Liver (tissue), 9 donors: Measurements from ENCODE around the gene ZNF524. TPM values are rescaled to one million over a fixed set of nuclear protein-coding genes. Genes with fewer than 3 reads are reported as not detected.

Source experiments
- DNase-seq: peaks from one replicate; pipeline ENCODE4 v3.0.0-alpha.2; 2017; ENCODE audit warnings: low spot score
- H3K27ac ChIP-seq, 2 donors: one replicate each; pipeline ENCODE4 v1.7.0; 2013; ENCODE audit warnings: inconsistent platforms in 2 of 2, low read length in 2 of 2, control low read depth in 1 of 2, low read depth in 1 of 2, mild to moderate bottlenecking in 1 of 2
- H3K27me3 ChIP-seq, 4 donors: one replicate each; pipeline versions ENCODE4 v1.6.1 to v1.7.0; 2013; ENCODE audit warnings: low read length in 3 of 4, inconsistent platforms in 1 of 4, mild to moderate bottlenecking in 1 of 4, moderate library complexity in 1 of 4; ENCODE audit not compliant: control insufficient read depth in 4 of 4, insufficient read depth in 4 of 4
- H3K36me3 ChIP-seq, 4 donors: one replicate each; pipeline versions ENCODE4 v1.6.1 to v1.7.0; 2013; ENCODE audit warnings: low read length in 3 of 4, mild to moderate bottlenecking in 3 of 4, low read depth in 1 of 4, moderate library complexity in 1 of 4; ENCODE audit not compliant: control insufficient read depth in 4 of 4, insufficient read depth in 3 of 4
- H3K4me1 ChIP-seq, 4 donors: one replicate each; pipeline versions ENCODE4 v1.6.1 to v1.7.0; 2013; ENCODE audit warnings: low read length in 3 of 4, mild to moderate bottlenecking in 3 of 4, moderate library complexity in 1 of 4; ENCODE audit not compliant: control insufficient read depth in 4 of 4, insufficient read depth in 4 of 4
- H3K4me3 ChIP-seq, 3 donors: one replicate each; pipeline versions ENCODE4 v1.6.1 to v1.7.0; 2013; ENCODE audit warnings: low read length in 3 of 3, control low read depth in 1 of 3, low read depth in 1 of 3, mild to moderate bottlenecking in 1 of 3
- H3K9ac ChIP-seq, 2 donors: one replicate each; pipeline ENCODE4 v1.7.0; 2013; ENCODE audit warnings: low read length in 2 of 2, mild to moderate bottlenecking in 2 of 2, moderate library complexity in 2 of 2, control low read depth in 1 of 2, low read depth in 1 of 2
- H3K9me3 ChIP-seq, 4 donors: one replicate each; pipeline versions ENCODE4 v1.6.1 to v1.7.0; 2013; ENCODE audit warnings: low read length in 3 of 4; ENCODE audit not compliant: control insufficient read depth in 4 of 4
- ATF3 ChIP-seq: IDR thresholded peaks from 2 replicates; pipeline ENCODE4 v1.6.1; 2016; ENCODE audit warnings: antibody characterized with exemption
- EGR1 ChIP-seq, 2 donors: IDR thresholded peaks; 2 replicates each; pipeline ENCODE4 v1.6.1; 2016 to 2018; ENCODE audit warnings: antibody characterized with exemption in 2 of 2, low read depth in 2 of 2
- GABPA ChIP-seq, 2 donors: IDR thresholded peaks in 1 of 2; conservative IDR thresholded peaks in 1 of 2; 2 replicates each; pipeline ENCODE4 v1.6.1; 2016; ENCODE audit warnings: antibody characterized with exemption in 2 of 2, mild to moderate bottlenecking in 1 of 2, moderate library complexity in 1 of 2
- HNF4A ChIP-seq, 2 donors: conservative IDR thresholded peaks; 2 replicates each; pipeline ENCODE4 v1.6.1; 2016; ENCODE audit warnings: antibody characterized with exemption in 2 of 2, mild to moderate bottlenecking in 2 of 2
- NR2F2 ChIP-seq: IDR thresholded peaks from 2 replicates; pipeline ENCODE4 v1.6.1; 2016; ENCODE audit warnings: antibody characterized with exemption
- RXRA ChIP-seq, 2 donors: IDR thresholded peaks; 2 replicates each; pipeline ENCODE4 v1.6.1; 2017 to 2018; ENCODE audit warnings: antibody characterized with exemption in 2 of 2, mild to moderate bottlenecking in 1 of 2
- SP1 ChIP-seq: IDR thresholded peaks from 2 replicates; pipeline ENCODE4 v1.6.1; 2018; ENCODE audit warnings: antibody characterized with exemption, mild to moderate bottlenecking
- YY1 ChIP-seq: IDR thresholded peaks from 2 replicates; pipeline ENCODE4 v1.6.1; 2016; ENCODE audit warnings: antibody characterized with exemption, mild to moderate bottlenecking
- ZBTB33 ChIP-seq: IDR thresholded peaks from 2 replicates; pipeline ENCODE4 v1.6.1; 2016; ENCODE audit warnings: antibody characterized with exemption
- WGBS: extraction: QIAGEN DNeasy Blood & Tissue Kit; methylation state at CpG from one replicate; pipeline ENCODE4 v1.1.7; 2013; 5-methylcytosine and 5-hydroxymethylcytosine counted together
- polyA plus RNA-seq, 2 donors: library from polyadenylated mRNA; stranded (reverse) in 1 of 2; unstranded in 1 of 2; fragments of 200-250 nt in 1 of 2; fragments of >200 nt in 1 of 2; fragmentation: Nextera tagmentation in 1 of 2; extraction: Ambion mirVana in 1 of 2; gene quantifications; one replicate each; pipeline versions ENCODE4 v1.2.1 to v1.2.3, GENCODE V29; 2013 to 2015
- total RNA-seq, 2 donors: library from RNA; depleted of rRNA; stranded (reverse); fragments of >200 nt; gene quantifications; one replicate each; pipeline ENCODE4 v1.2.3, GENCODE V29; 2014
- TF ChIP-seq, protein P1 (sequence below): fragments of 150-350 bp; IDR thresholded peaks from 2 replicates; pipeline ENCODE4 v1.5.1; 2017; ENCODE audit warnings: improper control_type of control experiment, low read depth, low read length; ENCODE audit not compliant: missing input control
- TF ChIP-seq, protein P2 (sequence below): IDR thresholded peaks from 2 replicates; pipeline ENCODE4 v1.6.1; 2016; ENCODE audit warnings: antibody characterized with exemption
- donor health status: healthy.
- donor health status: healthy.
- donor health status: healthy.
- donor health status: healthy.
- donor health status: healthy.

ZNF524 gene
- total and polyA plus RNA-seq, 4 donors: 6.7 to 12.3 (median 10.2) TPM

DNA sequence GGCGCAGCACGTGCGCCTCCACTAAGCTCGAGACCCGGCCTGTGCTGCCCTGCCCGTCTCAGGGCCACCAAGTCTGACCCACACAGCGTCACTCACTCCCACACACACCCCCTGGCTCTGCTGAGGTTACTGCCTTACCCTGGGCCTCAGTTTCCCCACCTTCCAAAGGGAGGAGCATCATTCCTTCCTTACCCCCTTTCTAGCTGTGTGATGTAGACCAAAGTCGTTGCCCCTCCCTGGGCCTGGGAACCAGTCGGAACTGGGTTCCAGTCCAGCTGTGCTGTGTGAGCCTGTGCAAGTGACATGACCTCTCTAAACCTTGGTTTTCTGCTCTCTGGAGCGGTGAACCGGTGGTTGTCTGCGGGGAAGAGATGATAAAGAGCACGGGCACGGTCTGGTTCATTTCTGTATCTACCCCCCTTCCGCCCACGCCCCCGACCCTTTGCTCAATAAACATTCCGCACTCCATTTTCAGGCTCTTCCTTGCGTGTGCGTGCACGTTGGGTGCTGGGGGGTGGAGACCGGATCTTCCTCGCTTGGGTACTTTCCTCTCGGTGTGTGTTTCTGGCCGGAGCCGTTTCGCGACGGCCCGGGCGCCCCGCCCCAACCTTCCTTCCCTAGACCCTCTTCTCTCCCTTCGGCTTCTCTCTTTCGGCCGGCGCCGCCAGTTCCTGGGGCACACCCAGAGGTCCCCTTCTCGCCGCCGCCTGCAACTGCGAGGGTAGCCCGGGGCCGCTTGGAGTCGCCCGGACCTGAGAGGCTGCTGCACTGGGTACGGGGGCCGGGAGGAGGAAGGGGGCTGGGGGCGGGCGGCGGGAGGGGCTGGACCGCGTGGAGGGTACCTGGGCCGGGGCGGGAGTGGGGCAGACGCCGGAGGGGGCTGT, 43.2 kb downstream of the ZNF524 start, which contains the start of gene ZNF581:
Gene ZNF581 (plus strand): TSS at position 647 of the 884 bp plus-strand sequence. CDS start 923 bp downstream, outside the sequence.
- H3K9me3 ChIP-seq: no peaks in the 10 kb centered on the region
- peaks cover 0 to 9% (median under 1%) of the 10 kb centered on the region in 4 donors for H3K36me3 ChIP-seq
- peak in 1 of 2 donors; percentile 56 for TF ChIP-seq EGR1 (IDR thresholded peaks at IDR 0.05; ENCODE audit: low read depth in 2 of 2)
- TF ChIP-seq ZBTB33: no peak
- TF ChIP-seq HNF4A (conservative IDR thresholded peaks at IDR 0.05): peak in 1 of 2 donors; percentile 6
- peak; percentile 75 to 89 for TF ChIP-seq GABPA (IDR thresholded peaks at IDR 0.05 in 1 of 2, conservative IDR thresholded peaks at IDR 0.05 in 1 of 2)
- TF ChIP-seq YY1: peak; percentile 51
- peak; percentile 15 for TF ChIP-seq SP1
- peaks cover 20 to 71% (median 52%) of the 10 kb centered on the region in 4 donors for H3K4me1 ChIP-seq
- H3K27me3 ChIP-seq: no peaks in the 10 kb centered on the region
- peak within 1 kb of the TSS; percentile 50 to 70 (median 65) for H3K4me3 ChIP-seq
- H3K27ac ChIP-seq: peak within 1 kb of the TSS; percentile 75 to 91
- peak within 1 kb of the TSS; percentile 7 to 95 for H3K9ac ChIP-seq
- peak; percentile 83 for DNase-seq
- WGBS: 2% methylated on average over 56 of the region's 56 CpGs

DNA sequence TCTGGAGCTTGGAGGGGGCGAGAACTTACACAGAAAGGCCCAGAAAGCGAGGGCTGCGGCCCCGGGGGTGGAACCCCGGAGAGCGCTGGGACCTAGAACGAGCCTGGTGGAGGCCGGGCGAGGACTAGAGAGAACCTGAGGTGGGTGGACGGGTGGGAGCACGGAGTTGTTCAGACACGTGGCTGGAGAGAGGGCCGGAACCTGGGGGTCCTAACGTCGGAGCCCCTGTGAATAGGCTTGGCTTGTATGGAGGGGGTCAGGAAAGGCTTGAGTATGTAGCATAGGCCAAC, 43.7 kb downstream of the ZNF524 start:
- under 1% methylated on average over 15 of the region's 15 CpGs for WGBS
- peaks cover 23 to 76% (median 57%) of the 10 kb centered on the region in 4 donors for H3K4me1 ChIP-seq
- no peaks in the 10 kb centered on the region for H3K9me3 ChIP-seq
- peak overlapping the region in 1 of 2 donors; percentile 95 for H3K9ac ChIP-seq
- H3K36me3 ChIP-seq: peaks cover 0 to 9% (median under 1%) of the 10 kb centered on the region in 4 donors
- no peaks in the 10 kb centered on the region for H3K27me3 ChIP-seq
- peak overlapping the region in 1 of 2 donors; percentile 91 for H3K27ac ChIP-seq
- TF ChIP-seq ATF3: no peak
- TF ChIP-seq, protein P1, sequence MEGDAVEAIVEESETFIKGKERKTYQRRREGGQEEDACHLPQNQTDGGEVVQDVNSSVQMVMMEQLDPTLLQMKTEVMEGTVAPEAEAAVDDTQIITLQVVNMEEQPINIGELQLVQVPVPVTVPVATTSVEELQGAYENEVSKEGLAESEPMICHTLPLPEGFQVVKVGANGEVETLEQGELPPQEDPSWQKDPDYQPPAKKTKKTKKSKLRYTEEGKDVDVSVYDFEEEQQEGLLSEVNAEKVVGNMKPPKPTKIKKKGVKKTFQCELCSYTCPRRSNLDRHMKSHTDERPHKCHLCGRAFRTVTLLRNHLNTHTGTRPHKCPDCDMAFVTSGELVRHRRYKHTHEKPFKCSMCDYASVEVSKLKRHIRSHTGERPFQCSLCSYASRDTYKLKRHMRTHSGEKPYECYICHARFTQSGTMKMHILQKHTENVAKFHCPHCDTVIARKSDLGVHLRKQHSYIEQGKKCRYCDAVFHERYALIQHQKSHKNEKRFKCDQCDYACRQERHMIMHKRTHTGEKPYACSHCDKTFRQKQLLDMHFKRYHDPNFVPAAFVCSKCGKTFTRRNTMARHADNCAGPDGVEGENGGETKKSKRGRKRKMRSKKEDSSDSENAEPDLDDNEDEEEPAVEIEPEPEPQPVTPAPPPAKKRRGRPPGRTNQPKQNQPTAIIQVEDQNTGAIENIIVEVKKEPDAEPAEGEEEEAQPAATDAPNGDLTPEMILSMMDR: no peak
- no peak for TF ChIP-seq ZBTB33
- TF ChIP-seq NR2F2: no peak
- no peak for TF ChIP-seq RXRA (IDR thresholded peaks at IDR 0.05)
- TF ChIP-seq, protein P2, sequence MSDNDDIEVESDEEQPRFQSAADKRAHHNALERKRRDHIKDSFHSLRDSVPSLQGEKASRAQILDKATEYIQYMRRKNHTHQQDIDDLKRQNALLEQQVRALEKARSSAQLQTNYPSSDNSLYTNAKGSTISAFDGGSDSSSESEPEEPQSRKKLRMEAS: no peak
- DNase-seq: no peak
- H3K4me3 ChIP-seq: peak overlapping the region; percentile 50 to 70 (median 65)
